GOT3 (cell line): ENCODE data around the gene LTB4R2.
"Not testable (repeated sequence)": the region's sequence is repeated elsewhere in the genome, so short reads cannot be mapped to it uniquely, and the experiment has no call there.

Experiments used
- DNase-seq: peaks from one replicate; lab custom pipeline; 2025; ENCODE audit warnings: mixed read lengths; lab: John Stamatoyannopoulos, UW

The LTB4R2 gene

GRCh38 chr14:24321212-24321975, 11.5 kb downstream of the LTB4R2 start:
- no peak for DNase-seq

DNA sequence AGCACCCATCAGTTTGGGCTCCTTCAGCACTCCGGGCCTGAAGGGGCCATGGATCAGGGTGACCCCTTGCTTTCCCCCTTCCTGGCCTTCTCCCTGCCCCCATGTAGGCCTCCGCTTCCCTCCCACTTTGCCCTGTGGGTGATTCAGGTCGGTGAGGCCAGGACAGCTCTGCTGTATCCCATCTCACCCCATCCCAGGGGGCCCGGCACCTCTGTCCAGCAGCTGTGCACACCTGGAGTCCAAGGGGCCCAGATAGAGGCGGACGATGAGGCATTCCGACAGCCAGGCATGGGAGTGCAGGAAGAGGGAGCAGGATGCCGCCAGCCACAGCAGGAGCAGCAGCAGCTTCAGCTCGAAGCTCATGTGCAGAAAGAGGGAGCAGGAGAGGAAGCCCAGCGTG, 12.7 kb downstream of the LTB4R2 start:
- DNase-seq, result no peak

DNA sequence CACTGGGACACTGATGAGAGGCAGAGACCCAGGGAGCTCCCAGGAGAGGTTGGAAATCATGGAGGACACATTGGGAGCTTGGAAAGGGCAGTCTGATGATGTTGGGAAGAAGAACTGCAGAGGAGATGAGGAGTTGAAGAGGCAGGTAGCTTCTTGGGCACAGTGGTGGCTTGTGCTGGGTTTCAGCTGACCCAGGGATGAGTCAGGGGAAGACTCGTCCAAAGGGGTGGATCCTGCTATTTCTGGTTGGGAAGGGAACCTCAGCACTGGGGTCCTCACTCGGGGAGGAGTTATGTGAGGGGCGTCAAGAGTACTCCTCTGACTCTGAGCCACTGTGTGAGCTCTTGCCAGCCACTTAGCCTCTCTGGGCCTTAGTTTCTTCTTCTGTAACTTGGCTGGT, 13.4 kb downstream of the LTB4R2 start:
- no peak for DNase-seq

- no peak for DNase-seq
Observed at GRCh38 chr14:24324024-24324423, 14.1 kb downstream of the LTB4R2 start.

DNA sequence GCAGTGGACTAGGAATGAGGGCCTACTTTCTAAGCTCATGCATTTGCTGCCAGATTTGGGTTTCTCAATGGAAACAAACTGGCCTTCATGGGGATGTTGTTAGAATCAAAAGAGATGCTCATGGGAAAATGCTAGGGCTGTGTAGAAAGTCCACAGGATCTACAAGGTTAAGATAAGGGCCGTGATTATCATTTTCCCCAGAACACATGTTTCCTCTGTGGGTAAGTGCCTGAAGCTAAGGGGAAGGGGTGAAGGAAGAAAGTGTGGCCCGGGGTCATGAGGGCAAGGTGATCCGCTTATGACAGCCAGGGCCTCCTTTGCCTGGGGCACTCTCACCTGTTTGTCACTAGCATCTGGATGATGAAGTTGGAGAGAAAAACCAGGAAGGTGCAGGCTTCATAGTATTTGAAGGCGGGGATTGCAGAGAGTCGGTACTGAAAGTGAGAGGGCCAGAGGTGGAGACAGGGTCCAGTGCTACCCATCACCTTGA, 15.1 kb downstream of the LTB4R2 start:
- no peak for DNase-seq

DNA sequence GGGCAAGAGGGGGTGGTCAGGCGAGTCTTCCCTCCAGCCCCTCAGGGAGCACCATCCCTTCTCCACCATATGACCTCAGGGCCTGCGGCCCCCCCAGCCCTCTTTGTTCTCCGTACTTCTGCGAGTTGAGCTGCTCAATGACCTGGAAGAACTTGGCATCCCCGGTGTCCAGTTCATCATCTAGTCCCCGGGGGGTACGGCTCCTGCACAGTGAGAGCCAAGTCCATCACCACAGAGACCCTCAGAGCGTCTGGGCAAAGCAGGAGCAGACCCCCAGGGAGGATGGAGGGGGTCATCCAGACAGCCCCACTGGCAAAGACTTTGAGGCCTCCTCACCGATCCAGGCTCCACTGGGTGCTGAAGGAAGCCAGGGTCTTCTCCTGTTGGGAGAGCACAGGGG, 16.0 kb downstream of the LTB4R2 start:
- no peak for DNase-seq

DNA sequence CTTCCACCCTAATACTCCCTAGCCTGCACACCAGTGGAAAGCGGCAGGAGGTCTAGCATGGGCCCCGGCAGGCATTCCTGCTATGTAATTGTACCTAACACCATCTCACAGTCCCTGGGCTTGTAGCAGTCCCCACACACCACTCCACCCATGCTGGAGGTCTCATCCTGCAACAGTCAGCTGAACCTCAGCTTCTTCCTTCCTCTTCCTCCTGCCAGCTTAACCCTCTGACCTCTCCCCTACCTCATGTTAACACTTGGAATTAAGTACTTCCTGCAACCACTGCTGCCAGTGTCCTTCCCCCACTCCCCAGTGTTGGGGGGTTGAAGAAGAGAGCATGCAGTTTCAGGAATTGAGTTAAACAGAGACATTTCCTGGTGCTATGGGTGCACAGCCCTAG, 17.4 kb downstream of the LTB4R2 start:
- DNase-seq, result no peak

DNA sequence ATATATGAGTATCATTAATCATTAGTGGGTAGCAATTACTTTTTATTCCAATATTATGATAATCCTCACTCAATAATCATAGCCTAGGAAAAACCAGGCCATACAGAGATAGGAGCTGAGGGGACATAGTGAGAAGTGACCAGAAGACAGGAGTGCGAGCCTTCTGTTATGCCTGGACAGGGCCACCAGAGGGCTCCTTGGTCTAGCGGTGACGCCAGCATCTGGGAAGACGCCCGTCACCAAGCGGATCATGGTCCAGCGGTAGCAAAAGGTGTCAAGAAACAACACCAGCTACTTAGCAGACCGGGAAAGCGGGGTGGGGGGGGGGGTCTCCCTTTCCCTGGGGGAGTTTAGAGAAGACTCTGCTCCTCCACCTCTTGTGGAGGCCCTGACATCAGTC, 18.0 kb downstream of the LTB4R2 start:
- DNase-seq, result not testable (repeated sequence)

DNA sequence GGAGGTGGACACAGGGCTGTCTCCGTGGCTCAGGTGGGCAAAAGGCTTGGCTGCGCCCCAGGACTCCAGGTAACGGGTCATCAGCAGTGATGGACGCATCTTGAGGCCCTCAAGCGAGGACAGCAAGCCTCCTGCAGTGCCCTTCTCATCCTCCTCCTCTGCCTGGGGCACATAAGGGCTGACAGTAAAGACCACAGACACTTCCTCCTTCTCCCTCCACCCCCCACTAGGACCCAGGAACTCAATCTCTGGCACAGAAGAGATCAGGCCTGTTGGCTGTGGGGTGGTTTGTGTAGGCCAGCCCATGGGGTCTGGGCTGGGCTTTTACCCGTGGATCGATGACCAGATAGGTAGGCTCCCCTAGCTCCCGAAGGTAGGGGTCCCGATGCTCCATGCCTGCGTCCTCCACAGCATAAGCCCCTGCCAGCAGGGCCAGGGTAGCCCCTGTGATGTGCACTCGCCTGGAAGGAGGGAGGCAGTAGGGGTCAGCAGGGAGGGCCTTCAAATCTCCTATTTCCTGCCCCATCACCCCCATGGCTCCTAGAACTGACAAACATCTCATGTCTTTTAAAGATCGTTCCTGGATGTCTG, 19.2 kb downstream of the LTB4R2 start:
- no peak for DNase-seq

DNA sequence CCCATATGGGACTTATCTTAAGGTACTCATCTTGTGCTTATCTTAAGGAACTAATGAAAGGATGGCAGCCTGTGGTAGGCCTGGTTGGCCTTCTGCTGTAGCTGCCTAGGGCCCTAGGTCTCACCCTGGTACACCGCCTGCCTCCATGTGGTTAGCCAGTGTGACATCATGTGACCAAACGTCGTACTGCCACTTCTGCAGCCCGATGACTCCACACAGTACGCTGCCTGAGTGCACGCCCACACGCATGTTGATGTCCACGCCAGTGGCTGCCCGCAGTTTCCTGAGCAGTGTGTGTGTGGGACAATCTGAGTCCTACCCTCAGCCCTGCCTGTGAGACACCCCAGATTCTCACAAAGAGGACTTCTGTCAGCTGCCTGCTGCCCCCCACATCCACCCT, 19.8 kb downstream of the LTB4R2 start:
- no peak for DNase-seq

DNA sequence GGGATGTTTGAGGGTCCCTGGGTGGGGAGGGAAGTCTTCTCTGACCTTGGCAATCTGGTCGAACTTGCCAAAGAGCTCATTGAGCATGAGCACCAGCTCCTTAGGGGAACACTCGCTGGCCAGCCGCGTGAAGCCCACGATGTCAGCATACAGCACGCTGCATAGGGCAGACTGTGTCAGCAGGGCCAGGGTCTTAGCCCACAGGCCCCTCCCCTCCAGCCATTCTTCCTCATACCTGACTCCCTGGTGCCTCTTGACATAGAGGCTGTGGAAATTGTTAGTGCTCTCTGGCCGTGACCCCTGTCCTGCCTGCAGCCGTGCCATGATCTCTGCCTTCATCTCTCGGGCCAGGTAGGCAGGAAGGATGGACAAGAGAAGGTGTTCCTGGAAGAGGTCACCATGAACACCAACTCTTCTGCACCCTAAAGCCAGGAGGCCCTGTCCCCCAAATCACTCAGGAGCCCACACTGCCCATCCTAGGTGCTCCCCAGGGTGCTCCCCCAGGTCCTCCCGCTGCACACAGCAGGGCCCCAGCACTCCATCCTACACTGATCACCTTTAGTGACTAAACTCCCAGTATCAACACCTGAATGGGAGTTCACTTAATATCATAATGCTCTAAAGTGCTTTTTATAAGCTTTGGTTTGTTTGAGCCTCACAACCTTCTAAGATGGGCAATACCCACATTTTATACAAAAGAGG, 21.2 kb downstream of the LTB4R2 start:
- DNase-seq, result no peak

GRCh38 chr14:24331731-24332267, 21.9 kb downstream of the LTB4R2 start:
- DNase-seq, result no peak

GRCh38 chr14:24332268-24332993, 22.5 kb downstream of the LTB4R2 start:
- no peak for DNase-seq

- DNase-seq, result no peak
Observed at GRCh38 chr14:24334431-24335291, 24.7 kb downstream of the LTB4R2 start, which contains the start of gene ADCY4. ADCY4 (minus strand) TSS chr14:24335071; CDS start chr14:24334652, 419 bp downstream.

DNA sequence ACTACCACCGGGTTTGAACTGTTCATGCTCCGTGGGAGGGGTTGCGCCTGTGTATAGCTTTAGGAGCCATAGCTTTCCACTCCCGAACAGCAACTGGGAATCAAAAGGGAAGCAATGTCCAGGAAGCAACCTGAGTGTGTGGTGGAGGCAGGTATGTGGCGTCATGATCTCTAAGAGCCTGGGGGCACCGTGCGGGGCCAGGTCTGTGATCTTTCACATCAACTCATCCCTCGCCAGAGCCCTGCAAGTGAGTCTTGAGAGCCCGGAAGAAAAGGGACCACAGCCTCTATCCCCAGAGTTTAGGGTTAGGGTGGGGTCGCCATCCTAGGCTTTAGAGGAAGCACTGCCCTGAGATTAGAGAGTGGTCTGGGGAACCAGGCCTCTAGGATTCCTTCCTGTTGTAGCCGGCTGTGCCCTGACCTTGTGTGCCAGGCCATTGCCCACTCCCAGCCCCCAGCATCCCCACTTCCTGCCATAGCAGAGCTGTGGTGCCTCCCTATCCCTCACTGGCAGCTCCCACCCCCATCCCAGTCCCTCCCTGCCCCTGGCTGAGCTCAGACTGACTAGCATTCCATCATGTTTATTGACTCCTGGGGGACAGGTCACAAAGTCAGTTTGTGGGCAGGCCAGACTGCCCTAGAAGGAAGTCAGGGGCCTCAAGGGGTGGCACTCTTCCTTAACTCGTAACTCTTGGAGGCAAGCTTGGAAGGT, 25.7 kb downstream of the LTB4R2 start:
- no peak for DNase-seq

GRCh38 chr14:24337144-24337823, 27.3 kb downstream of the LTB4R2 start:
- DNase-seq, result no peak

- no peak for DNase-seq
Observed at GRCh38 chr14:24337824-24338175, 27.9 kb downstream of the LTB4R2 start.

- DNase-seq, result no peak
Observed at GRCh38 chr14:24338843-24339242, 28.9 kb downstream of the LTB4R2 start.

- no peak for DNase-seq
Observed at GRCh38 chr14:24339284-24340151, 29.6 kb downstream of the LTB4R2 start, which contains the start of gene RIPK3. RIPK3 (minus strand) TSS chr14:24339991; CDS start chr14:24339826, 165 bp downstream.
